Peyer's patch (tissue), 4 donors: ENCODE data around the gene TCF21. TPM values are rescaled to one million over a fixed set of nuclear protein-coding genes. Genes with fewer than 3 reads are reported as not detected.

Source experiments
- DNase-seq, 3 donors: peaks; one replicate each; pipeline ENCODE4 v3.0.0-alpha.2; 2017 to 2019
- H3K27ac ChIP-seq, 4 donors: fragments of 200-600 bp; sonication (generic); one replicate each; pipeline ENCODE4 v1.5.1; 2016 to 2019
- H3K27me3 ChIP-seq, 2 donors: fragments of 200-600 bp; sonication (generic); one replicate each; pipeline ENCODE4 v1.5.1; 2019
- H3K36me3 ChIP-seq, 3 donors: fragments of 200-600 bp; sonication (generic); one replicate each; pipeline ENCODE4 v1.5.1; 2016 to 2019
- H3K4me1 ChIP-seq, 4 donors: fragments of 200-600 bp; sonication (generic); one replicate each; pipeline ENCODE4 v1.5.1; 2016 to 2019
- H3K4me3 ChIP-seq, 4 donors: fragments of 200-600 bp; sonication (generic); 1 replicate in 3 of 4; 2 replicates in 1 of 4; pipeline ENCODE4 v1.5.1; 2016 to 2019; ENCODE audit warnings: mild to moderate bottlenecking in 1 of 4
- H3K9me3 ChIP-seq, 4 donors: fragments of 200-600 bp; sonication (generic); one replicate each; pipeline ENCODE4 v1.5.1; 2016 to 2019; ENCODE audit warnings: mild to moderate bottlenecking in 1 of 4
- POLR2A ChIP-seq, 2 donors: fragments of 450-650 bp; IDR thresholded peaks; one replicate each; pipeline ENCODE4 v1.5.1; 2017; ENCODE audit warnings: antibody characterized with exemption in 2 of 2, mild to moderate bottlenecking in 2 of 2, moderate library complexity in 2 of 2
- total RNA-seq, 4 donors: library from RNA; depleted of rRNA; stranded (reverse); fragments of >200 nt; gene quantifications; one replicate each; pipeline ENCODE4 v1.1.0, GENCODE V29; 2016
- TF ChIP-seq, protein P1 (sequence below), 6 experiments: fragments of 450-650 bp in 4 of 6; fragments of 200-600 bp in 2 of 6; sonication (generic) in 1 of 6; IDR thresholded peaks; one replicate each; pipeline ENCODE4 v1.5.1; 2017 to 2019; ENCODE audit warnings: antibody characterized with exemption in 6 of 6, mild to moderate bottlenecking in 3 of 6, moderate library complexity in 1 of 6

TCF21 gene
- total RNA-seq, 4 donors from 2014 or later, result 2.5 to 29.7 (median 4.7) TPM

- Histone ChIP-seq H3K36me3 (no peaks in the 10 kb centered on the region), H3K4me1 (peaks cover 0 to 38% (median 2%) of the 10 kb centered on the region in 4 donors), H3K4me3 (peak overlapping the region in 1 of 4 donors; percentile 1), H3K9me3 (no peaks in the 10 kb centered on the region), H3K27ac (peak overlapping the region; percentile 46 to 83 (median 58)), H3K27me3 (peaks cover 0 to 5% of the 10 kb centered on the region in 2 donors)
- TF ChIP-seq POLR2A (IDR thresholded peaks at IDR 0.05), result no peak
- TF ChIP-seq, protein P1, sequence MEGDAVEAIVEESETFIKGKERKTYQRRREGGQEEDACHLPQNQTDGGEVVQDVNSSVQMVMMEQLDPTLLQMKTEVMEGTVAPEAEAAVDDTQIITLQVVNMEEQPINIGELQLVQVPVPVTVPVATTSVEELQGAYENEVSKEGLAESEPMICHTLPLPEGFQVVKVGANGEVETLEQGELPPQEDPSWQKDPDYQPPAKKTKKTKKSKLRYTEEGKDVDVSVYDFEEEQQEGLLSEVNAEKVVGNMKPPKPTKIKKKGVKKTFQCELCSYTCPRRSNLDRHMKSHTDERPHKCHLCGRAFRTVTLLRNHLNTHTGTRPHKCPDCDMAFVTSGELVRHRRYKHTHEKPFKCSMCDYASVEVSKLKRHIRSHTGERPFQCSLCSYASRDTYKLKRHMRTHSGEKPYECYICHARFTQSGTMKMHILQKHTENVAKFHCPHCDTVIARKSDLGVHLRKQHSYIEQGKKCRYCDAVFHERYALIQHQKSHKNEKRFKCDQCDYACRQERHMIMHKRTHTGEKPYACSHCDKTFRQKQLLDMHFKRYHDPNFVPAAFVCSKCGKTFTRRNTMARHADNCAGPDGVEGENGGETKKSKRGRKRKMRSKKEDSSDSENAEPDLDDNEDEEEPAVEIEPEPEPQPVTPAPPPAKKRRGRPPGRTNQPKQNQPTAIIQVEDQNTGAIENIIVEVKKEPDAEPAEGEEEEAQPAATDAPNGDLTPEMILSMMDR (IDR thresholded peaks at IDR 0.05), result no peak
- no peak for DNase-seq
These were observed 5.0 kb downstream of the TCF21 start for GRCh38 chr6:133893946-133894345.

- Histone ChIP-seq H3K4me1 (peaks cover 0 to 38% (median 2%) of the 10 kb centered on the region in 4 donors), H3K9me3 (no peaks in the 10 kb centered on the region), H3K36me3 (no peaks in the 10 kb centered on the region), H3K4me3 (peak overlapping the region in 1 of 4 donors; percentile 2), H3K27me3 (peaks cover 0 to 5% of the 10 kb centered on the region in 2 donors), H3K27ac (peak overlapping the region; percentile 36 to 83 (median 58))
- TF ChIP-seq POLR2A (IDR thresholded peaks at IDR 0.05), result no peak
- TF ChIP-seq, protein P1 (IDR thresholded peaks at IDR 0.05), result no peak
- DNase-seq, result no peak
These were observed 5.5 kb downstream of the TCF21 start for GRCh38 chr6:133894369-133894768.

DNA sequence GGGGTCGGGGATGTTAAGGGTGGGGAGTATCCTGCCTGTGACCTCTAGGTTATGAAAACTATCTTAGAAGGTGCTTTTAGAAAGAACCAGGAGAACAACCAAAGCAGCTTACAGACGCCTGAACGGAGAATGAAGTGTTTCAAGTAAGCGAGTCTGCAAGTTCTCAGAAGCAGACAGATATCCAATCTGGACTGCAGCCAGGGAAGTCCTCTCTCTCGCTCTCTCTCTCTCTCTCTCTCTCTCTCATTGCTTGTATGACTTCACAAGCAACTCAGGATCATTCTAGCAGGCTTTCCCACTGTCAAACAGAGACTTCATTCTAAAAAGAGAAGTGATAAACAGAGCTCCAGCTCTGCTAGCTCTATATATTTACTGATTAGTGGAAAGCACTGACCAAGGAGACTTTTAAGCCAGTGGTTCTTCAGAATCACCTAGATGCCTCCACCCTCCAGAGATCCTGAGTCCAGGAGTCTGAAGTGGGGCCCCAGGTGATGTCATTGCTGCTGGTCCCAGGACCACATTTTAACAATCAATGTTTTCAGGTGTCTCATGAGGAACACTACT, 6.0 kb downstream of the TCF21 start:
- TF ChIP-seq, protein P1 (IDR thresholded peaks at IDR 0.05), result no peak
- TF ChIP-seq POLR2A (IDR thresholded peaks at IDR 0.05), result no peak
- DNase-seq, result no peak
- H3K27me3 ChIP-seq, result peaks cover 0 to 5% of the 10 kb centered on the region in 2 donors
- H3K4me1 ChIP-seq, result peaks cover 0 to 38% (median under 1%) of the 10 kb centered on the region in 4 donors
- H3K27ac ChIP-seq, result peak overlapping the region; percentile 36 to 83 (median 58)
- H3K4me3 ChIP-seq, result peak overlapping the region in 1 of 4 donors; percentile 2
- H3K9me3 ChIP-seq, result no peaks in the 10 kb centered on the region
- H3K36me3 ChIP-seq, result no peaks in the 10 kb centered on the region

DNA sequence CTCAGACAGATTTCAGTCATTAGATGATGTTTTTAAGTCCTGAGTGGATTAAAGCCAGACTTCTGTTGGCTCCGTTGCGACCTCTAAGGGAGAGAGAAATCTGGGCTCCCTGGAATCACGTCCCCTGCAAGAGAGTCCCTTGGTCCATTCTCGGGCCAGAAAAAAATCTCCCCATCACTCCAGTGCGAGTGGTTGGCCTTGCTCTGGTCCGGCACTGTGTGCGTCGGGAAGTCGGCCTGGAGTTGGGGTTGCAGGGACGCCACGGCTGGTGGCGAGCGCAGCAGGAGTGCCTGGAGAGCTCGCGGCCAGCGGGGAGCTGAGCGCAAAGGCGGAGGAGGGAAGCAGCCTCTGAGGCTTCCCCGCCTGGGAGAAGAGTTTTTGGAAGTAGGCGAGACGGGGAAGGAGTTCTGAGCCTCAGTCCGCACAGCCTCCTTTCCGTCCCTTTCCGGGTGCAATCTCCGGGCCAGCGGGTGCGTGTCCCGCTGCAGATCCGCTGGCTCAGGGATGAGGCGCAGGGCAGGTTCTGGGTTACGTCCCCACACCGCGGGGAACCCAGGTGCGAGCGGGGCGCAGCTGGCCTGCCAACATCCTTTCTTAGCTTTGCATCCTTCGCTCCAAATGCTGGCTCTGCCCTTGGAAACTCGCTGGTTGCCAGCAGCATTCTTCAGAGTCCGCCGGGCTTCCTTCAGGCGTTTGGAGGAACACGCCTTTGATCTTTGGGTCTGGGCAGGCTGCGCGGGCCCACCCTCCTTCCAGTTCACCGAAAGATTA, 6.8 kb downstream of the TCF21 start:
- Histone ChIP-seq H3K27ac (peak overlapping the region; percentile 46 to 83 (median 58)), H3K36me3 (no peaks in the 10 kb centered on the region), H3K4me3 (peak overlapping the region in 3 of 4 donors; percentile 18 to 50 (median 47)), H3K27me3 (peaks cover 0 to 5% of the 10 kb centered on the region in 2 donors), H3K4me1 (peaks cover 0 to 38% (median 0%) of the 10 kb centered on the region in 4 donors), H3K9me3 (no peaks in the 10 kb centered on the region)
- peak in 1 of 3 donors; percentile 66 for DNase-seq
- TF ChIP-seq POLR2A (IDR thresholded peaks at IDR 0.05), result no peak
- TF ChIP-seq, protein P1 (IDR thresholded peaks at IDR 0.05), result no peak

DNA sequence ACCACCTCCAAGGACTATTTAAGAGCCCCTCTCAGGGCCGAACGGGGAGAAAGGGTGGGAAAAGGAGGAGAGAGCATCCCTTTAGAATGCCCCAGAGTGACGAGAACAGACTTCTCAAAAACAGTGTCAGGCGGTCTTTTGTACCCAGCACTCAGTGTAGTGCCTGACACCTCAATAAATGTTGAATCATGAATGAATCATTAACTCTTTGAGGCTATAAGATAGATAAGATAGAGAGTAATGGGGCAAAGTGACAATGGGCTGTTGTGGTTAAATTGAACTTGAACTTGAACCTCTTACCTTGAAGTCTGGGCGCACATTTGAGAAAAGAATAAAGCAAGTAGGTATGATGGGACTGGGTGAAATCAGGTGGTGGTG, 7.4 kb downstream of the TCF21 start:
- TF ChIP-seq POLR2A (IDR thresholded peaks at IDR 0.05), result peak in 1 of 2 donors; percentile 17
- TF ChIP-seq, protein P1 (IDR thresholded peaks at IDR 0.05), result no peak
- Histone ChIP-seq H3K36me3 (no peaks in the 10 kb centered on the region), H3K9me3 (no peaks in the 10 kb centered on the region), H3K27me3 (peaks cover 0 to 5% of the 10 kb centered on the region in 2 donors), H3K4me1 (peaks cover 0 to 34% (median 0%) of the 10 kb centered on the region in 4 donors), H3K4me3 (peak overlapping the region in 3 of 4 donors; percentile 18 to 50 (median 47)), H3K27ac (peak overlapping the region; percentile 46 to 83 (median 58))
- no peak for DNase-seq
